ENCODE measurements around the gene GHRH. TPM values are rescaled to one million over a fixed set of nuclear protein-coding genes. Genes with fewer than 3 reads are reported as not detected.

Gene GHRH
- total RNA-seq, 1 experiment from 2014 or later: not detected

- Histone ChIP-seq H3K4me3 (ENCODE audit: insufficient read depth, low read depth, low read length) (no peak overlapping the region), H3K27me3 (ENCODE audit: control insufficient read depth, insufficient read depth, low read length) (no peaks in the 10 kb centered on the region), H3K36me3 (replicated peaks; ENCODE audit: control insufficient read depth, insufficient read depth, low read length) (peaks cover 59% of the 10 kb centered on the region)
- no peak for DNase-seq
Measured at GRCh38 chr20:37228082-37228481, 33.5 kb downstream of the GHRH start.

DNA sequence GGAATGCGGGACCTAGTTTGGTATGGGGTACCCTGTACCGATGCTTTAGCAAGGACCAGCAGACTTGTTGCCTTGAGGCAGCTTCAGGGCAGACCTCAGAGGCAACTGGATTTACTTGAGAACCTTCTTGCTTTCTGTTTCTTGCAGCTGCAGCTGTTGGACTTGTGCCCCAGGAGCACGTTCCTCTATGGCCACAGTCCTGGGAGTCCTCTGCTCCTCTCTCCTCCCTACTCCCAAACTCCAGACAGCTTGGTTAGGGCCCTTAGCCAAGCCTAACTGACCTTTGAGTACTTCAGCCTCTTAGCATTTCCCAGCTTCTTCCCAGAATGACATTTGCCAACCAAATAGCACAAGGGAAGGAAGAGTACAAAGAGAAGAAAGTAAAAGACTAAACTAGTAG is 34.7 kb downstream of the GHRH start:
- DNase-seq: no peak
- H3K27me3 ChIP-seq (ENCODE audit: control insufficient read depth, insufficient read depth, low read length): no peaks in the 10 kb centered on the region
- H3K4me3 ChIP-seq (ENCODE audit: insufficient read depth, low read depth, low read length): no peak overlapping the region
- peaks cover 57% of the 10 kb centered on the region for H3K36me3 ChIP-seq (replicated peaks; ENCODE audit: control insufficient read depth, insufficient read depth, low read length)

GRCh38 chr20:37225146-37225545 is 36.5 kb downstream of the GHRH start:
- Histone ChIP-seq H3K36me3 (replicated peaks; ENCODE audit: control insufficient read depth, insufficient read depth, low read length) (peaks cover 45% of the 10 kb centered on the region), H3K27me3 (ENCODE audit: control insufficient read depth, insufficient read depth, low read length) (no peaks in the 10 kb centered on the region), H3K4me3 (ENCODE audit: insufficient read depth, low read depth, low read length) (no peak overlapping the region)
- no peak for DNase-seq

DNA sequence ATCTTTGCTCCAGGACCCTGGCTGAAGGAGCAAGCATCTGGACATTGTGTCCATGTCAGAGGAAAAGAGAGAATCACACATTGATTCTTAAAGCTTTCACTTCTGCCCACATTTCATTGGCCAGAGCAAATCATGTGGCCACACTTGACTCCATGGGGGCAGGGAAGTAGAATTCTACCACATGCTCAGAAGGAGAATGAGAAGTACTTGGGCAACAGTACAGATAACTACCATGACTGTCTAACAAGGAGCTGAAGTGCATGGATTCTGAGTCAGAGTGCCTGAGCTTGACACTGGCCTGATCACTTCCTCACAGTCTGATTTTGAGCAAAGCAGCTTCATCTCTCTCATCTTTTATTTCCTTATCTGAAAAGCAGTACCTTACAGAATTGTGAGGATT is 38.6 kb downstream of the GHRH start:
- no peaks in the 10 kb centered on the region for H3K27me3 ChIP-seq (ENCODE audit: control insufficient read depth, insufficient read depth, low read length)
- no peak for DNase-seq
- H3K4me3 ChIP-seq (ENCODE audit: insufficient read depth, low read depth, low read length): no peak overlapping the region
- peaks cover 37% of the 10 kb centered on the region for H3K36me3 ChIP-seq (replicated peaks; ENCODE audit: control insufficient read depth, insufficient read depth, low read length)

DNA sequence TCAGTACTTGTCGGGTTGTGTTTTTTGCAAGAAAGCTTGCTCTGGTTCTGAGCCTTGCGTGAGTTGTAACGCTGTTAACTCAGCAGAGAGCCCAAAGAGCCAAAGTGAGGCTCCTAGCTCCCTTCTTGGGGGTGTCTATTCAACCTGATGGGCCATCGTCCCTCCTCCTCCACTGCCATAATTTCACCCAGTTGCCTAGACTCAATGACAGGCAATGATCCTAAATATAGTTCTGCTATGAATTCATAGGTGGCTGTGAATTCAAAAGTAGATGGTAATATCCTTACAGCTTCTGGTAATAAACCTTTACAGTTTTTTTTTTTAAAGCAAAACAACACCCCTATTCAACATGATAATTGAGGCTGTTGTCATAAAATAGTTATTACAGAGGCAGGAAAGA is 39.5 kb downstream of the GHRH start:
- Histone ChIP-seq H3K36me3 (replicated peaks; ENCODE audit: control insufficient read depth, insufficient read depth, low read length) (peaks cover 30% of the 10 kb centered on the region), H3K4me3 (ENCODE audit: insufficient read depth, low read depth, low read length) (no peak overlapping the region), H3K27me3 (ENCODE audit: control insufficient read depth, insufficient read depth, low read length) (no peaks in the 10 kb centered on the region)
- no peak for DNase-seq

- Histone ChIP-seq H3K4me3 (ENCODE audit: insufficient read depth, low read depth, low read length) (no peak overlapping the region), H3K36me3 (replicated peaks; ENCODE audit: control insufficient read depth, insufficient read depth, low read length) (peaks cover 26% of the 10 kb centered on the region)
- no peak for DNase-seq
Measured at GRCh38 chr20:37220731-37221130, 40.9 kb downstream of the GHRH start.

DNA sequence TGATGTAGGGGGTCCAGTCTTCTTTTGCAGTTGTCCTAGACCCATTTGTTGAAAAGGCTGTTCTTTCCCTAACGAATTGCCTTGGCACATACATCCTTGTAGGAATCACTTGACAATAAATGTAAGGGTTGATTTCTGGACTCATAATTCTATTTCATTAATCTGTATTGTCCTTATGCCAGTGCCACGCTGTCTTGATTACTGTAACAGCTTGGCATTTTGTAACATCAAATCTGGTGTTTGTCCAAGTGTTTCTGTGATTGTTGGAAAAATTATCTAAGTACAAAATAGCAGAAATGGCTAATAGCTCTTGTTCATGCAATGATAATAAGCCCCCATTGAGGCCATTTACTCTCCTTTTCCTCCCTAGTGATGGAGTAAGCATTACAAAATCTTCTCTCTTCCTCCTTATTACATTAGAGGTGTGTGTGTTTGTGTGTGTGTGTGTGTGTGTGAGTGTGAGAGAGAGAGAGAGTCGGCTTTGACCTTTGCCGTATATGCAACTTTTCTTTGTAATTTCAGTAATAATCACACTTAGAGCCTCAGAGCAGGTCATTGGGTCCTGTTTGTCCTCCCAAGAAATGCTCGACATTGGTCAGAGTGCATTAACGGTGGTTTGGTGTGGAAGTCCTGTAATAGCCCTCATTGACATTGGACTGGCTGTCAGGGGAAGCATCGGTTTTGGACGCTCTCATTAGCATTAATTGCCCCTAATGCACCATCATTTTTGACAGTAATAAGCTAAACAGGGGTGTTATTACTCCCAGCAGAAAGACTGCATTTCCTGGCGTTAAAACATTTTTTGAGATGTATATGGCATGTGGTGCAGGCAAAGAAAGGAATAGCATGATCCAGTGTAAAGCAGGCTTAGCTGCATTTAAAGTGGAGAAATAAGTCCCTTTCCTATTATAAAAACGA is 41.6 kb downstream of the GHRH start:
- H3K4me3 ChIP-seq (ENCODE audit: insufficient read depth, low read depth, low read length): no peak overlapping the region
- H3K36me3 ChIP-seq (replicated peaks; ENCODE audit: control insufficient read depth, insufficient read depth, low read length): peaks cover 20% of the 10 kb centered on the region
- H3K27me3 ChIP-seq (ENCODE audit: control insufficient read depth, insufficient read depth, low read length): no peaks in the 10 kb centered on the region
- no peak for DNase-seq

More at GRCh38 chr20:37220731-37221130, 40.9 kb downstream of the GHRH start:
- no peaks in the 10 kb centered on the region for H3K27me3 ChIP-seq (ENCODE audit: control insufficient read depth, insufficient read depth, low read length)

DNA sequence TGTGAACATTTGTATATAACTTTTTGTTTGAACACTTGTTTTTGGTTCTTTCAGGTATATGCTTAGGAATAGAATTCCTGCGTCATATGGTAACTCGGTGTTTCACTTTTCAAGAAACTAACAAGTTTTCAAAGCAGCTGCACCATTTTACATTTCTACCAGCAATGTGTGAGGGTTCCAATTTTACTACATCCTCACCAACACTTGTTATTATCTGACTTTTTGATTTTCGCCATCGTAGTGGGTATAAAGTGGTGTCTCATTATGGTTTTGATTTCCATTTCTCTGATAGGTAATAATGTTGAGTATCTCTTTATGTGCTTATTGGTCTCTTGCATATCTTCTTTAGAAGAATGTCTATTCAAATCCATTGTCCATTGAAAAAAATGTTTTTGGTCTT is 42.6 kb downstream of the GHRH start:
- H3K36me3 ChIP-seq (replicated peaks; ENCODE audit: control insufficient read depth, insufficient read depth, low read length): peaks cover 12% of the 10 kb centered on the region
- H3K4me3 ChIP-seq (ENCODE audit: insufficient read depth, low read depth, low read length): no peak overlapping the region
- H3K27me3 ChIP-seq (ENCODE audit: control insufficient read depth, insufficient read depth, low read length): no peaks in the 10 kb centered on the region
- DNase-seq: no peak

DNA sequence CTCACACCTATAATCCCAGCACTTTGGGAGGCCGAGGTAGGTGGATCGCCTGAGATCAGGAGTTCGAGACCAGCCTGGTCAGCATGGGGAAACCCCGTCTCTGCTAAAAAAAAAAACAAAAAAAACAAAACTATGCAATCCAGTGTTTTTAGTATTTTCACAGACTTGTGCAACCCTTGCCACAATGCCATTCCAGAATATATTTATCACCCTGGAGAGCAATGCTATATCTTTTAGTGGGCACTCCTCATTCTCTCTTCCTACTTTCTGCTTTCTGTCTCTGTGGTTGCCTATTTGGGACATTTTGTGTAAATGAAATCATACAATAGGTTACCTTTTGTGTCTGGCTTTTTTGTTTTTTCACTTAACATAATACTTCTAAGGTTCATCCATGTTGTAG is 43.2 kb downstream of the GHRH start:
- DNase-seq: no peak
- Histone ChIP-seq H3K36me3 (replicated peaks; ENCODE audit: control insufficient read depth, insufficient read depth, low read length) (peaks cover 8% of the 10 kb centered on the region), H3K4me3 (ENCODE audit: insufficient read depth, low read depth, low read length) (no peak overlapping the region), H3K27me3 (ENCODE audit: control insufficient read depth, insufficient read depth, low read length) (no peaks in the 10 kb centered on the region)

- Histone ChIP-seq H3K36me3 (replicated peaks; ENCODE audit: control insufficient read depth, insufficient read depth, low read length) (peaks cover 30% of the 10 kb centered on the region), H3K27me3 (ENCODE audit: control insufficient read depth, insufficient read depth, low read length) (no peaks in the 10 kb centered on the region), H3K4me3 (ENCODE audit: insufficient read depth, low read depth, low read length) (no peak overlapping the region)
- DNase-seq: no peak
Measured at GRCh38 chr20:37209661-37210314, 51.8 kb downstream of the GHRH start.

DNA sequence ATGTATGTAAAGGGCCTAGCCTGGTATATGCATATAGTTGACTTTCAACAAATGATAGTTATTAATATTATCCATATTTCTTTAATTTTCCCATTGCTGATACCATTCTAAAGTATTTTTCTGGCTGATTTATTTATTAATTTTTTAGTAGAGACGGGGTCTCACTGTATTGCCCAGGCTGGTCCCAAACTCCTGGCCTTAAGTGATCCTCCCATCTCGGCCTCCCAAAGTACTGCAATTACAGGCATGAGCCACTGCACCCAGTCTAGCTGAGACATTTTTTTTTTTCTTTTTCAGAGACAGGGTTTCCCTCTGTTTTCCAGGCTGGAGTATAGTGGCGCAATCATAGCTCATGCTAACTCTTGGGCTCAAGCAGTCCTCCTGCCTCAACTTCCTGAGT is 52.4 kb downstream of the GHRH start:
- H3K4me3 ChIP-seq (ENCODE audit: insufficient read depth, low read depth, low read length): no peak overlapping the region
- no peaks in the 10 kb centered on the region for H3K27me3 ChIP-seq (ENCODE audit: control insufficient read depth, insufficient read depth, low read length)
- DNase-seq: no peak
- peaks cover 34% of the 10 kb centered on the region for H3K36me3 ChIP-seq (replicated peaks; ENCODE audit: control insufficient read depth, insufficient read depth, low read length)

- no peaks in the 10 kb centered on the region for H3K27me3 ChIP-seq (ENCODE audit: control insufficient read depth, insufficient read depth, low read length)
- no peak overlapping the region for H3K4me3 ChIP-seq (ENCODE audit: insufficient read depth, low read depth, low read length)
- H3K36me3 ChIP-seq (replicated peaks; ENCODE audit: control insufficient read depth, insufficient read depth, low read length): peaks cover 43% of the 10 kb centered on the region
- no peak for DNase-seq
Measured at GRCh38 chr20:37207171-37207570, 54.4 kb downstream of the GHRH start.

- no peaks in the 10 kb centered on the region for H3K27me3 ChIP-seq (ENCODE audit: control insufficient read depth, insufficient read depth, low read length)
- DNase-seq: no peak
- no peak overlapping the region for H3K4me3 ChIP-seq (ENCODE audit: insufficient read depth, low read depth, low read length)
- peaks cover 47% of the 10 kb centered on the region for H3K36me3 ChIP-seq (replicated peaks; ENCODE audit: control insufficient read depth, insufficient read depth, low read length)
Measured at GRCh38 chr20:37205794-37206193, 55.8 kb downstream of the GHRH start.

DNA sequence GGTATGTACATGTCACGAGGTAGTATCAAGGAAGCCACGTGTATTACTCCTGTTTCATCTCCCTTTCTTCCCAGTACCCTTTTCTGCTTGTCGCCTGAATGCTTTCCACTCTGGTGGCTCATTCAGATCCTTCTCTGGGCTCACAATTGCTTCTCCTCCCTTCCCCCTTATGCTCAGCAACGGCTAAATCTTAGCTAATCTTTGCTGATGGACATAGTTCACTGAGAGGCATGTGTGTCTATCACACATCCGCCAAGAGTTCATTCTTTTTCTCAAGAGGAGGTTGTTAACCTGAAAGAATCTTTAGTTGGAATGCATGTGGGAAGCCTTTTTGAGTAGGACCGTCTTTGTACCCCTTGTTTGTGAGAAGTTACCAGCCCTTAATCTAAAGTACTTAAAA is 56.5 kb downstream of the GHRH start:
- peaks cover 51% of the 10 kb centered on the region for H3K36me3 ChIP-seq (replicated peaks; ENCODE audit: control insufficient read depth, insufficient read depth, low read length)
- DNase-seq: no peak

GRCh38 chr20:37204056-37204455 is 57.6 kb downstream of the GHRH start:
- no peak overlapping the region for H3K4me3 ChIP-seq (ENCODE audit: insufficient read depth, low read depth, low read length)
- H3K27me3 ChIP-seq (ENCODE audit: control insufficient read depth, insufficient read depth, low read length): no peaks in the 10 kb centered on the region
- no peak for DNase-seq
- H3K36me3 ChIP-seq (replicated peaks; ENCODE audit: control insufficient read depth, insufficient read depth, low read length): peaks cover 52% of the 10 kb centered on the region

More for the DNA sequence above, 56.5 kb downstream of the GHRH start:
- no peaks in the 10 kb centered on the region for H3K27me3 ChIP-seq (ENCODE audit: control insufficient read depth, insufficient read depth, low read length)
- H3K4me3 ChIP-seq (ENCODE audit: insufficient read depth, low read depth, low read length): no peak overlapping the region

All from H7 (cell line).